Choroid plexus epithelial cell (primary cell): ENCODE data around the gene XRCC1.

ENCODE experiments used
- DNase-seq: peaks from one replicate; pipeline ENCODE4 v3.0.0-alpha.2; 2010; ENCODE audit warnings: low read depth
- H3K4me3 ChIP-seq: 2 replicates; pipeline ENCODE4 v1.5.1; 2011; ENCODE audit warnings: low read depth, mild to moderate bottlenecking, control low read depth, low read length, moderate library complexity
- CTCF ChIP-seq: conservative IDR thresholded peaks from 2 replicates; pipeline ENCODE4 v1.5.1; 2011; ENCODE audit warnings: low read depth, mild to moderate bottlenecking, control low read depth, inconsistent platforms, low read length, moderate library complexity

XRCC1 gene

GRCh38 chr19:43574424-43575155 lies 737 bp downstream of the XRCC1 start:
- no peak for TF ChIP-seq CTCF
- DNase-seq, result peak; percentile 39
- peak overlapping the region; percentile 91 for H3K4me3 ChIP-seq

- no peak for TF ChIP-seq CTCF
- H3K4me3 ChIP-seq, result no peak overlapping the region
- DNase-seq, result no peak
These were observed 3.1 kb downstream of the XRCC1 start for GRCh38 chr19:43572171-43572588.

- no peak overlapping the region for H3K4me3 ChIP-seq
- TF ChIP-seq CTCF, result no peak
- DNase-seq, result no peak
These were observed 5.0 kb downstream of the XRCC1 start for GRCh38 chr19:43570174-43570791.

- no peak for TF ChIP-seq CTCF
These were observed 5.7 kb downstream of the XRCC1 start for GRCh38 chr19:43569657-43570056.

GRCh38 chr19:43564800-43565199 lies 10.5 kb downstream of the XRCC1 start:
- no peak for TF ChIP-seq CTCF
- peak; percentile 30 for DNase-seq
- no peak overlapping the region for H3K4me3 ChIP-seq

More at GRCh38 chr19:43569657-43570056, 5.7 kb downstream of the XRCC1 start:
- no peak overlapping the region for H3K4me3 ChIP-seq
- no peak for DNase-seq

GRCh38 chr19:43563816-43564457 lies 11.4 kb downstream of the XRCC1 start:
- no peak for TF ChIP-seq CTCF
- no peak overlapping the region for H3K4me3 ChIP-seq
- no peak for DNase-seq
